WERI-Rb-1 (cell line): Measurements from ENCODE around the gene GCK.
A peak's percentile ranks its signal among the peaks of the same experiment; 100 is the strongest.

Experiments used
- DNase-seq: peaks from one replicate; pipeline ENCODE4 v3.0.0-alpha.2; 2020
- H3K27ac ChIP-seq: fragments of 250-450 bp; sonication (Bioruptor Pico); 2 replicates; pipeline ENCODE4 v1.5.1; 2020; ENCODE audit warnings: mild to moderate bottlenecking, moderate library complexity
- H3K27me3 ChIP-seq: fragments of 250-450 bp; sonication (Bioruptor Pico); 2 replicates; pipeline ENCODE4 v1.5.1; 2021; ENCODE audit warnings: mild to moderate bottlenecking, low read depth, moderate library complexity; ENCODE audit not compliant: insufficient read depth, severe bottlenecking
- H3K36me3 ChIP-seq: fragments of 250-450 bp; sonication (Bioruptor Pico); 2 replicates; pipeline ENCODE4 v1.5.1; 2020; ENCODE audit warnings: mild to moderate bottlenecking, moderate library complexity
- H3K4me3 ChIP-seq: 2 replicates; pipeline ENCODE4 v1.5.1; 2011; ENCODE audit warnings: low read depth, mild to moderate bottlenecking, control low read depth, low read length
- H3K9me3 ChIP-seq: fragments of 250-450 bp; sonication (Bioruptor Pico); 2 replicates; pipeline ENCODE4 v1.5.1; 2021; ENCODE audit warnings: mild to moderate bottlenecking, moderate library complexity; ENCODE audit not compliant: severe bottlenecking
- TF ChIP-seq, protein P1 (sequence below): IDR thresholded peaks from 2 replicates; pipeline ENCODE4 v1.5.1; 2011; ENCODE audit warnings: low read depth, mild to moderate bottlenecking, control low read depth, inconsistent platforms, low read length

GCK gene

DNA sequence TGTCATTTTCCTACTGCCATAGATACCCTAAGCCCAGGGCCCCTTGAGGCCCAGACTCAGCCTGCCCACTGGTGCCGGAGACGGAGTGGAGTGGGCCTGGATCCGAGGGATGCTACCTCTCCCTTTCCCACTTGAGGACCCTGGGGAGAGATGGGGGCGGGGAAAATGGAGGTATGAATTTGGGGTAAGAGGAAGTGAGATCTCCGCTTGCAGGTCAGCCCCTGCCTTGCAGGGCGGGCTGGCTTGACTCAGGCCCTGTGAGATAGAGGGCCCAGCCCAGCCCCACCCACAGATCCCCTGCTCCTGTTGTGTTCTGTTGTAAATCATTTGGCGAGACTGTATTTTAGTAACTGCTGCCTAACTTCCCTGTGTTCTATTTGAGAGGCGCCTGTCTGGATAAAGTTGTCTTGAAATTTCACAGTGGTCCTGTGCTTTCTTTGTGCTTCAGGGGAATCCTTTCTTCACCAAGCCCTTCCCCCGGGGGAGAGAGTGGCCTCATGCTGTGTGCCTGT is 24.7 kb upstream of the GCK start:
- H3K27me3 ChIP-seq = no peaks in the 10 kb centered on the region
- H3K9me3 ChIP-seq = no peaks in the 10 kb centered on the region
- TF ChIP-seq, protein P1, sequence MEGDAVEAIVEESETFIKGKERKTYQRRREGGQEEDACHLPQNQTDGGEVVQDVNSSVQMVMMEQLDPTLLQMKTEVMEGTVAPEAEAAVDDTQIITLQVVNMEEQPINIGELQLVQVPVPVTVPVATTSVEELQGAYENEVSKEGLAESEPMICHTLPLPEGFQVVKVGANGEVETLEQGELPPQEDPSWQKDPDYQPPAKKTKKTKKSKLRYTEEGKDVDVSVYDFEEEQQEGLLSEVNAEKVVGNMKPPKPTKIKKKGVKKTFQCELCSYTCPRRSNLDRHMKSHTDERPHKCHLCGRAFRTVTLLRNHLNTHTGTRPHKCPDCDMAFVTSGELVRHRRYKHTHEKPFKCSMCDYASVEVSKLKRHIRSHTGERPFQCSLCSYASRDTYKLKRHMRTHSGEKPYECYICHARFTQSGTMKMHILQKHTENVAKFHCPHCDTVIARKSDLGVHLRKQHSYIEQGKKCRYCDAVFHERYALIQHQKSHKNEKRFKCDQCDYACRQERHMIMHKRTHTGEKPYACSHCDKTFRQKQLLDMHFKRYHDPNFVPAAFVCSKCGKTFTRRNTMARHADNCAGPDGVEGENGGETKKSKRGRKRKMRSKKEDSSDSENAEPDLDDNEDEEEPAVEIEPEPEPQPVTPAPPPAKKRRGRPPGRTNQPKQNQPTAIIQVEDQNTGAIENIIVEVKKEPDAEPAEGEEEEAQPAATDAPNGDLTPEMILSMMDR = no peak
- DNase-seq = no peak
- H3K36me3 ChIP-seq = peaks cover 58% of the 10 kb centered on the region
- H3K4me3 ChIP-seq = no peak overlapping the region
- peak overlapping the region; percentile 57 for H3K27ac ChIP-seq

DNA sequence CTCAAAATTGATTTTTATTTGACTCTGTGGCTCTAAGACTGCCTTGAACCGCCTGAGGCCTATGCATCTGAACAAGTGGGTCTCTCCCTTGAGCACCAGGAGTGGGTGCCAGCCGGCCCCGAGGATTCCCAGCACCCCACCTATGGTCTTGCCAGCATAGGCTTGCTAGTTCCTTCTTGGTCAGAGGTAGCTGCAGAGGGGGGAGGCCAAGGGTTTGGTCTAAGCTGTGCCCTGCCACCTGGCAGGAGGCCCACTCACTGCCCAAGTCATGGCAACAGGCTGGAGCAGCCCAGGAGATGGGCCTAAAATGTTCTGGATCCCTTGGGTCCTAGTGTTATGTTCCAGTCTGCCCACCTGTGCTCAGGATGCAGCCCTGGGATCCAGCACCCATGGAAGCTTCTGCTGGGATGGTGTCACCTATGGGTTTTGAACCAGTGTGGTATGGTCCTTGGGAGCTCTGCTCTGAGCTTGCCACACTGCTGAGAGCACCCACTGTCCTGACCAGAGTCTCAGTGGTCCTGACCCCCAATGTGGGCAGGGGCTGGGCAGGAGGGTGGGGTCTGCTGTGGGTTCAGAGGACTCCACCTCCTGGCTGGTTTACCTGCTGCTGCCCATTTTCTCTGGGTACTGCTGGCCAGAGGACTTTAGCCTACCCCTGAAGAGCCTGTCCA is 24.1 kb upstream of the GCK start:
- H3K36me3 ChIP-seq = peaks cover 58% of the 10 kb centered on the region
- H3K4me3 ChIP-seq = no peak overlapping the region
- TF ChIP-seq, protein P1 = no peak
- DNase-seq = no peak
- H3K27me3 ChIP-seq = no peaks in the 10 kb centered on the region
- H3K9me3 ChIP-seq = no peaks in the 10 kb centered on the region
- peak overlapping the region; percentile 57 for H3K27ac ChIP-seq

DNA sequence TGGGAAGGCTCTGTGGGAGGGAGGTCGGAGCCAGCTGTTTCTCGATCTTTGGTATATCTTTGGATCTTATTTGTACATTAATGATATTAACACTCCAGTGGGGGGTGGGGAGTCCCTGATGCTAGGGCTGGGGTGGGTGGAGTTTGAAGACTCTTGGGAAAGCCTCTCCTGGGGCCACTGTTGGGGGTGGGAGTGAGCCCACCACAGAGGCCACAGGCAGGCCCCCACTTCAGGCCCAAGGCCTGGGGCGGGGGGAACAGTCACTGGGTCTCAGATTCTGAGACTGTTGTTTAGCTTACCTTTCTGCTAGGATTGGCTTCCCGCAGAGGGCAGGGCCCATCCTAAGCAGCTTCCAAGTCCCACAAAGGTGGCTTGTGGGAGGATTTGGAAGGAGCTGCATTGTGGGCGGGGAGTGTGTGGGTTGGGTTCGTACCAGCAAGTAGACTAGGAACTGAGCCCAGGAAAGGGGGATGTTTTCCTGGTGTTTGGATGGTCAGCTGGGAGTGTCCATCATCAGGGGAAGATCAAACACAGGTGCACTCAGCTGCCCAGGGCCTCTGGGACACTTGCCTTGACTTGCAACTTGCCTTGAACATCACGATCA is 23.4 kb upstream of the GCK start:
- no peak overlapping the region for H3K27ac ChIP-seq
- H3K9me3 ChIP-seq = no peaks in the 10 kb centered on the region
- no peaks in the 10 kb centered on the region for H3K27me3 ChIP-seq
- TF ChIP-seq, protein P1 = no peak
- H3K4me3 ChIP-seq = no peak overlapping the region
- no peak for DNase-seq
- peaks cover 64% of the 10 kb centered on the region for H3K36me3 ChIP-seq

DNA sequence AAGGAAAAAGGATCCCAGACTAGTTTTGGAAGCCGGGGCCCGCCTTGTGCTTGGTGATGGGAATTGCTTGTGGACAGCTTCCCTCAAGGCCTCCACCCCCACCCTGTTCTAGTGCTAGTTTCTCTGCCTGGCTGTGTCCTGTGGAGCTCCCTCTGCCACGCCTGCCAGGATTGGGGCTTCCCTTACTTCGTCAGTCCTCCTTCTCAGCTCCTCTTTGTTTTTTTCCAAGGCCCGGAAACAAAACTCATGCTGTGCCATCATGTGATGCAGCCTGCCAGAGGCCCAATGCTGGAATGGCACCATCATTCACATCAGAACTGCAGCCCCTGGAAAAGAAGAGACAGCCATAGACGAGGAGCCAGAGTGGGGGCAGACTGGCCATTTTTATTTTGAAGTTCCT is 22.8 kb upstream of the GCK start:
- Histone ChIP-seq H3K27ac (no peak overlapping the region), H3K36me3 (peaks cover 71% of the 10 kb centered on the region), H3K27me3 (no peaks in the 10 kb centered on the region), H3K9me3 (no peaks in the 10 kb centered on the region), H3K4me3 (no peak overlapping the region)
- no peak for DNase-seq
- TF ChIP-seq, protein P1 = no peak

DNA sequence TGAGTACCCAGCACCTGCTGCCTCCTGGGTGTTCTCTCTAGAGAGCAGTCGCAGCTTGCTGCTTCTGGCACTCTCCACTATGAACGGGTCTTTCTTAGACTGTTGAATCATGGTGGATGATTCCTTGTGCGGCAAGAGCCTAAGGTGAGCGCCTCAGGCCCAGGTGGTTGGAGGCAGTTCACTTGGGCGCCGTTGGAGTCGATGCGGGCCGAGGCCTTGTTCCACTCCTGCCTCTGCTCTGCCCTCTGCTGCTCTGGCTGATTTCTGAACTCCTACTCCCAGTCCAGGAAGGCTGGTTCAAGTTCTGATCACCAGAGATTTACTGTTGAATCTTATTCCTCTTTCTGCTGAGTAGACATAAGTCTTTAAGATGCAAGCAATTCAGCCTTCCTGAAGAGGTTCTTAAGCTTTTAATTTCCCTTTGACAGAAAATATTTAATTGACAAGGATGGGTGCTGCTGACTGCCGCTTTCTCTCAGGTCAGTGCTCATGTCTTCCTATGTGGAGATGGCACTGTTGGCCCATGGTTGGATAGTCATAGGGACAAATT is 22.0 kb upstream of the GCK start:
- no peak overlapping the region for H3K4me3 ChIP-seq
- no peak overlapping the region for H3K27ac ChIP-seq
- peaks cover 79% of the 10 kb centered on the region for H3K36me3 ChIP-seq
- H3K27me3 ChIP-seq = no peaks in the 10 kb centered on the region
- TF ChIP-seq, protein P1 = no peak
- H3K9me3 ChIP-seq = no peaks in the 10 kb centered on the region
- peak; percentile 17 for DNase-seq
